ENCODE data around the gene PRDM16.

Gene PRDM16

DNA sequence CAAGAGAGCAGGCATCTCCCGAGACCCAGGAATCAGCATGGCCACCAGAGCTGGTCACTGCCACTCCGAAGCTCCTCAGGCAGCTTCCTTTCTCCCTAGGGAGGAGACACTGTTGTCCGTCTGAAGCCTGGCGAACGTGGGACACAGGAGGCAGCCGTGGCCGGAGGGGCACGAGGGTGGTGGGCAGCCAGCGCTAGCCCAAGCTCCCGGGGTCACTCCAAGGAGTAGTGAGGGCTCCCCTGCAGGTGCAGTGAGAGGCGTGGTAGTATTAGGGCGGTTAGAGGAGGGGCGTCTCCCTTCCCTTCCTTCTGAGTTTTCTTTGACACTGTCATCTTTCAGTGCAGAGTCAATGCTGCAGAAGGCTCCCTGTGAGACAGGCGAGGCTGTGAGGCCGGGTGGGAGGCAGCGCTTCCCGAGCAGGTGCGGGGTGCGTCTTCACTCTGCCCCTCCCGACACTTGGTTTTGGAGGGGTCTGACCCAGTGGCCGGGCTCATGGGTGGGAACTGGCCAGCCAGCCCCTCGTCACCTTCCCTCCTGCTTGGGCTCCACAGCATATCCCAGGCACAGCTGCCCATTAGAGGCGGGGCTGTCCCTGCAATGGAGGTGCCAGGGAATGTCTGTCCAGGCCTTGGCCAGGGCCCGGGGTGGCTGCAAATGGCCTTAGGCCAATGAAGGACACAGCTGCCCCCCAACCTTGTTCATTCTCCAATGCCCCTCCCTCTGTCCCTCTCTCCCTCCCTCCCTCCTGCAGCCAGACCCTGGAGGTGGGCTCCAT is 213.8 kb downstream of the PRDM16 start:
- in situ Hi-C loops (cut with HindIII; ENCODE audit: low sequenced_read_pairs), result loop anchor here (10.0 kb wide), 1 partner anchor 858 kb away; no protein-coding TSS in a partner anchor

DNA sequence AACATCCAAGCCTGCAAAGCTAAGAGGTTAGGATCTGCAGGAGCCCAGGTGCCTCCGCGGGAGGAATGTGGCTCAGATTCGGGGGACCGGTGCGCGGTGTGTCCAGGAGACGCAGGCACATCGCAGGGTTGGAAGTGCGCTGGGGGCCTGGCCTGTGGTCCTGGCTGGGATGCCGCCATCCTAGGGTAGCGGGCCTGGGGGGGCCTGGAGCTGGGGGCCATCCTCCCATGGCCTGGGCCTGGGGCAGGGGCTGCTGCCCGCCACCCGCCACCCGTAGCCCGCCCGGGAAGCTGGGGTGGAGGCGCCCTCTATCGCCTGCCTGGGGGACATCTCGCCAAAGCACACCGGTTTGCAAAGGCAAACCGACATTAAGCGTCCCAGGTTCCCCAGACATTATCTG is 214.8 kb downstream of the PRDM16 start:
- in situ Hi-C loops (cut with HindIII; ENCODE audit: low sequenced_read_pairs), result loop anchor here (10.0 kb wide), 1 partner anchor 859 kb away; no protein-coding TSS in a partner anchor

DNA sequence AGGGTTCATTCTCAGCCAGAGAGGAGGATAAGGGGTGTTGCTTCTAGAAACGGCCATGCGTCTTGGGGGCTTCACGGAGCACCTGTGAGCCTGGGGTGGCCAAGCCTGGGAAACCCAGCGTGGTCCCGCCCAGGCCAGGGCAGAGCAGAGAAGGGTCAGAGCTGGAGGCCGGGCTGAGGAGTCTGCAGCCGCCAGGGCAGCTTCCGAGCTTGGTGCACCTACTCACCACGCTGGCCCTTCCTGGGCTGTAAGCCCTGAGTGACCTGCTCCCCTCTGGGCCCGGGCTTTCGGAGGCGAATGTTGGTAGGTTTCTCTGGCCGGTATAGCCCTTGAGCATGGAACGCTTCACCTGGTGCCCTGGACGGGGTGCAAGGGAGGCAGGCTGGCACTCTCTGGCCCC is 215.7 kb downstream of the PRDM16 start:
- in situ Hi-C loops (cut with HindIII; ENCODE audit: low sequenced_read_pairs), result loop anchor here (10.0 kb wide), 1 partner anchor 860 kb away; no protein-coding TSS in a partner anchor

DNA sequence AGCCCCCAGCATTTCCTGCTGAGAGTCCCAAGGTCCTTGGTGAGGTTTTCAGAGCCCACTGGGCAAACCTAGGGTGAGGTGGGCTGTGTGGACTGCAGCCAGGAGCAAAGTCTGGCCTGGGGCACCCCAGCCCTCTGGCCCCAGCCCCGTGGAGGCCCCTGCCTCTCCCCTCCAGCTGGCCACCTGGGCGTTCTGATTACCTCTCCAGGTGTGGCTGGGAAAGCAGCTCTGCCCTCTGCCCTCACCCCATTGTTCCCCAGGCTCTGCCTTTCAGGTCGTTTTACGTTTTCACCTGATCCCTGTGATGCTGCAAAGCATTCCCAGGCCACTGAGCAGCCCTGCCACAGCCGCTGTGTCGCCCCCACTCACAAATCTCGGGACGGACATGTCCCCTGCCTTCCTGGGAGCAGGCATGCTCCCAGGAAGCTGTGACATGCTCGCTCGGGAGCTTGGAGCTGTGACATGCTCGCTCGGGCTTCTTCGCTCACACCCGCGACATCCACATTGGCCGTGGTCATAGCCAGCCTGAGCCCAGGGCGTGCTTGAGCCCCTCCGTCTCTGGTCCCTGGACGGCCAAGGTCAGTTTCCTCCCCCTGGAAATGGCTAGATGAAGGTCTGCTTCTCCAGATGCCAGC is 216.2 kb downstream of the PRDM16 start:
- in situ Hi-C loops (cut with HindIII; ENCODE audit: low sequenced_read_pairs), result loop anchor here (10.0 kb wide), 1 partner anchor 860 kb away; no protein-coding TSS in a partner anchor

DNA sequence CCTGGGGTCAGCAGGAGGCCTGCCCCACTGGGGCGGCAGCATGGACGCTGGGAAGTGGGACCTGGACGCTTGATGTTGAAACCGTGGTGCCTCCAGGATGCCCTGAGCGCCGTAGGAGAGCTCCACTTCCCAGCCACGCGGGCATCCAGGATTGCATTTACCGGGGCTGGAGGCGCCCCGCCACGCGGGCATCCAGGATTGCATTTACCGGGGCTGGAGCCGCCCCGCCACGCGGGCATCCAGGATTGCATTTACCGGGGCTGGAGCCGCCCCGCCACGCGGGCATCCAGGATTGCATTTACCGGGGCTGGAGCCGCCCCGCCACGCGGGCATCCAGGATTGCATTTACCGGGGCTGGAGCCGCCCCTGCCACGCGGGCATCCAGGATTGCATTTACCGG is 218.1 kb downstream of the PRDM16 start:
- in situ Hi-C loops (cut with HindIII; ENCODE audit: low sequenced_read_pairs), result loop anchor here (10.0 kb wide), 1 partner anchor 862 kb away; no protein-coding TSS in a partner anchor

DNA sequence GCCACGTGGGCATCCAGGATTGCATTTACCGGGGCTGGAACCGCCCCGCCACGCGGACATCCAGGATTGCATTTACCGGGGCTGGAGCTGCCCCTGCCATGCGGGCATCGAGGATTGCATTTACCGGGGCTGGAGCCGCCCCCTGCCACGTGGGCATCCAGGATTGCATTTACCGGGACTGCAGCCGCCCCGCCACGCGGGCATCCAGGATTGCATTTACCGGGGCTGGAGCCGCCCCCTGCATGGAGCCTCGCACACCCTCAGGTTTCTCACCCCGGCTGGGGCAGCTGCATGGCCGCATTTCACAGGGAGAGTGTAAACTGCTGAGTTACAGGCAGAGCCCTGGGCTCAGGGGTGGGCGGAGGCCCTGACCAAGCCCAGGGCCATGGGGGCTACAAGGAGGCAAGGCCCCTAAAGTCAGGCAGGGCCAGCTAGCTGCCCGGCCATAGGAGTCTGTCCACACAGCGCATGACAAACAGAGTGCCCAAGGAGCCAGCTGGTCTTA is 218.7 kb downstream of the PRDM16 start:
- in situ Hi-C loops (cut with HindIII; ENCODE audit: low sequenced_read_pairs), result loop anchor here (10.0 kb wide), 1 partner anchor 863 kb away; no protein-coding TSS in a partner anchor

DNA sequence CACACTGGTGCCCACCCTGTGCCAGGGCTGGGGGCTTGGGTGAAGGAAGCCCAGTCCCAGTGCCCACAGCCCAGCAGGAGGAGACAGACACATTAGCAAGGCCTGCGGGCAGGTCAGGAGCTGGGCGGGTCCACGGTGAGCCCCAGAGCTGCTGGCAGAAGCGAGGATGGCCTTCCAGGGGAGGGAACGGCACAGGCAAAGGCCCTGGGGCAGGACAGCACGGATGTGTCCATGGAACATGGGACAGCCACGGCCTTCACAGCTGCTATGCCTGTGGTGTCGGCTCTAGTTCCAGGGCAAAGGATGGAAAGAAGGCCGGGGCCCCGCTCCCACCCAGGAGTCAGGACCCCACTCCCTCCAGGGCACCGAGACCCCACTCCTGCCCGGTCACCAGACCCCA is 220.5 kb downstream of the PRDM16 start:
- in situ Hi-C loops (cut with HindIII; ENCODE audit: low sequenced_read_pairs), result loop anchor here (10.0 kb wide), 1 partner anchor 865 kb away; no protein-coding TSS in a partner anchor

DNA sequence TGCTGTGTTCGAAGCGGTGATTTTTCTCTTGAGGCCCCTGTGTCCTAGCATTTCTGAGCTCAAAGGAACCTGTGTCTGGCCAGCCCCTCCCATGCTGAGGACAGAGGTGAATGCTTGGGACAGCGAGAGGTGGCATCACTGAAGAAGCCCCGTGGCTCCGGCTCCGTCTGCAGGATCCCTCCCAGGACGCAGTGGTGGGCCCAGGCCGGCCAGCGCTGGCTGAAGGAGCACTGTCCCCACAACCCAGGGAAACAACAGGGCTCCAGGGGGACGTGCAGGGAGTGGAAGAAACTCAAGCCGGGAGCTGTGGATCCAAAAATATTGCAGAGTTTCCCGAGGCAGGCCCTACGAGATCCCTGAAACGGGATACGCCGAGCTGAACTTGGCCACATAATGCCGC is 221.4 kb downstream of the PRDM16 start:
- in situ Hi-C loops (cut with HindIII; ENCODE audit: low sequenced_read_pairs), result no loop called here

DNA sequence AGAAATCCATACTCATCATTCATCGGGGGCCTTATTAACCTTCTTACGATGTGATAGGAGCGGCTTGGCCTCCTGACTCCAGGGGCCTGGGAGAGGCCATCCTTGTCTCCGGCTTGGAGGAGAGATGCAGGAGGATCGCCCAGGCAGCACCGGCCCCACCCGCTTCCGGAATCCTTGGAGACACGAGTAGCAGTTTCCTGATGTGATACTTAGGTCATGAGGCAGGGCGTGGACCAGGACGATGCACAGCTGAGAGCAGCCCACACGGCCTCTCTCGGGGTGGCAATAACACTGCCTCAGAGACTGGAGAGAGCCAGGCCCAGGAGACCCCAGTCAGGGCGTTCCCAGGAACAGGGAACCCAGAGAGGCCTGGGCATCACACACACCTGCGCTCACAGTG is 221.9 kb downstream of the PRDM16 start:
- in situ Hi-C loops (cut with HindIII; ENCODE audit: low sequenced_read_pairs), result no loop called here

DNA sequence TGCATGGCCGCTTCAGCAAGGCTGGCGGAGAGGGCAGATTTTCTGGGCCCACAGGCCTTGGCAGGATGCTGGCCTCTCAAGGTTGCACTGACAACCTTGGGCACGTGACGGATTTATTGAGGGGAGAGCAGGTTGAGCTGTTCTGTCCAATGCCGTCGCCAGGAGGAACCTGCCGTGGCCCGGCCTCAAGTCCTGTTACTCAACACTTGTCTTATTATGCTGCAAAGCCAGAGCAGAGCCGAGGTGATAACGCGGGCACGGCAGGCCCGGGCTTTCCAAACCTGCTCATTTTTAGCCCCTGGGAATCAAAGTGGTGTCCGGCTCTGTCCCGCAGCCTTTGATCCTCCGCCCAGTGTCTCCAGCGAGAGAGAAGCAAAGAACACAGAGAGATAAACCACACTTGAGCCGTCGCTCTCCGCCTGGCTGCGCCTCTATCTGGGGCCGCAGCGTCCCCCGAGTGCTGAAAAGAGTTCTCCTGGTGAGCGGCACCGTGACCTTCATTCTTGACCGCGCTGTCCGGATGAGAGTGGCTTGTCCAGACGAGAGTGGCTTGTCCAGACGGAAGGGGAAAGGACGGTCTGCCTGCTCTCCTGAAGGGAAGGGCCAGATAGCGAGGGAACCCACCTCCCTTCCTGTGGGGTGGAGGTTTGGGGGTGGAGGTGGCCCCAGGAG is 223.2 kb downstream of the PRDM16 start:
- in situ Hi-C loops (cut with HindIII; ENCODE audit: low sequenced_read_pairs), result no loop called here

DNA sequence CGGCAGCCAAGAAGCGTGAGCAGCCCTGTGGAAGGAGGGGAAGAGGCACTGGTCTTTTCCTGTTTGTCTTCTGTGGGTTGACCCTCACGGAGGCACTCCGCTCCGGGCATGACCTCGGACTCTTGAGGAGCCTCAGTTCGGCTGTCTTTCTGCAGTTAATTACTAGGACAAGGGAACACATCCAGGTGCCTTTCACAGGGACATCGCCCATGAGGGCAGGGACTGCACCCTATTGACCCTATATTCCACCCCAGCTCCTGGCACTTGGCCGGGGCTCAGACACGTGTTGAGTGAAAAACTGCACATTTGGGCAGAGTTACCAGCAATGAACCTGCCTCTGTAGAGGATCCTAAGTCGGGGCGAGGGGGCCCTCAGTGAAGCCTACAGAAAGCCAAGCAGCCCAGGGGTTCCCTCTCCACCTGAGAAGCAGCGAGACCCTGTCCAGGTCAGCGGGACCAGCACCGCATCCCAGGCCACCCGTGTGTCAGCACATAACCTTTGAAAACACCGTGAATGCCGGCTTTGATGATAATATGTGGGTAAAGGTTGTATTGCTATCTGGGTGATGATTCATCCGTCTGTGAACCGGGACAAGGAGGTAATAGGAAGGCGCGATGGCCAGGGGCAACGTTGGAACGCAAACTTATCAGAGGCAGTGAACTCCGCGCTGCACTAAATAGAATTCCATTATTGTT is 224.0 kb downstream of the PRDM16 start:
- in situ Hi-C loops (cut with HindIII; ENCODE audit: low sequenced_read_pairs), result no loop called here

DNA sequence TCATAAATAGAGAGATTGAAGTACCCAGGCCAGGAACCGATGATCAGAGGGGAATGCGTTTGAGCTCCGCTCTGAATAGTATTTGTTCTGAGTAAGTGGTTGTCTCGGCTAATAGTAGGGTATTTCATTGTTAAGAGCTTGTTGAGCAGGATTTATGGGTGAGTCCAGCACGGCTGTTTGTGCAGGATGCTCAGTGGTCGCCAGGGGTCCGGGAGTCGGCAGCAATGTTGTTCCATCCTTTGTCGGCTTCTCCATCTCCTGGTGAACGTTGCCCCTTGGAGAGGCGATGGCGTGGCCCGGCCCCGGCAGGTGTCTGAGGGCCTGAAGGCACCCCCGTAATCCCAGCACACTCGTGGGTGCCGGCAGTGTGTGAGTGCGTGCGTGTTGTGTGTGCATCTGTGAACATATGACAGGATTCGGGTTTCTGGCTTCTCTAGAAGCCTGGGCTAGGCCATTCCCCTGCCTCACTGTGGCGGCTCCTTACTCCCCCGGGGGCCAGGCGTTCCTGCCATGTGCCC is 224.6 kb downstream of the PRDM16 start:
- in situ Hi-C loops (cut with HindIII; ENCODE audit: low sequenced_read_pairs), result no loop called here

DNA sequence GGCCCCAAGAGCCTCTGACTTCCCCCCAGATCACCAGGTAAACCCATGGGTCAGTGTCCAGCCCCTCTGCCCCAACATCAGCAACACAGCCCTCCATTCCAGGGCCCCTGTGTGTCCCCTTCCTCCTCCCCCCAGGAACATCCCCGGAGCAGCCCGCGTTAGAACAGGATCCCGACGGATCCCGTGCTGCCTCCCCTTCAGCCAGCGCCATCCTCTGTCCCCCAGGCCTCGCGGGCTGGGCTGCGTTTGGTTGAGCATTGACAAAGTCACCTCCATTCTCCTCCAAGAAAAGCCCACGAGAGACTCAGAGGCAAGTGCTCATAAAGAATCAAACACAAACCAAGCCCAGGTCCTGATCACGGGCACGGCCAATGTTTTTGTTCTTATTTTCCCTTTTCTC is 225.4 kb downstream of the PRDM16 start:
- in situ Hi-C loops (cut with HindIII; ENCODE audit: low sequenced_read_pairs), result no loop called here

DNA sequence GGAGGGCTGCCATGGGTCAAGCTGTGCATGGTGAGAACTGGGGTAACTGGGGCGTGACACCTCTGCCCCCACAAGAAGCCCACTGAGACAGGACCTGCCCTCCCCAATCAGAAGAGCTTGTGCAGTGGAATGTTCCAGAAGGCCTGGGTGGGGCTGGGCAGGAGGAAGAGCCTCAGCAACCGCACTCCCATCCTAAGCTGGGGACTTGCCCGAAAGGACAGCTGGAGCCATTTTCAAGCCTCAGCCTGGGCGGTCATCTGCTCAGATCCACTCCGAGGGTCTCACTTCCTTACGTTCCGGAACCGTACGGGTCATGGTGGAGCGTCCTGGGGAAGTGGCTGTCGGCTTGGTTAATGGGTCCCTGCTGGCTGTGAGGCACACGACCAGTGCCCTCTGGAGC is 226.8 kb downstream of the PRDM16 start:
- in situ Hi-C loops (cut with HindIII; ENCODE audit: low sequenced_read_pairs), result no loop called here

DNA sequence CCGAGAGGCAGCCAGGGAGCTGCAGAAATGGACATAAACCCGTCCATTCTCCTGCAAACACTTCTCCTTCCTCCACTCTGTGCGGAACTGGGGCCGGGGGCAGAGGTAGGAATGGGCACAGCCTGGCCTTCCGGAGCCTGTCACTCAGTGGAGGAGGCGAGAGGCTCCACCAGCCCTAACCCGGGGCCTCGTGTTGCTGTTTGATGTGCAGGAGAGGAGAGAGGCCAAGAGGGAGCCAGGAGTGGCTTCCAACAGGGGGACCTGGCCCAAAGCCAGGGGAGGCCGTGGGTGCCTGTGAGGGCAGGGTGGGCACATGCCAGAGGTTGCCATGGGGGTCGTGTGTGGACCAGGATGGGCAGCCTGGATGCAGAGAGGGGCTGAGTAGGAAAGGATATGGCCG is 227.3 kb downstream of the PRDM16 start:
- in situ Hi-C loops (cut with HindIII; ENCODE audit: low sequenced_read_pairs), result no loop called here

DNA sequence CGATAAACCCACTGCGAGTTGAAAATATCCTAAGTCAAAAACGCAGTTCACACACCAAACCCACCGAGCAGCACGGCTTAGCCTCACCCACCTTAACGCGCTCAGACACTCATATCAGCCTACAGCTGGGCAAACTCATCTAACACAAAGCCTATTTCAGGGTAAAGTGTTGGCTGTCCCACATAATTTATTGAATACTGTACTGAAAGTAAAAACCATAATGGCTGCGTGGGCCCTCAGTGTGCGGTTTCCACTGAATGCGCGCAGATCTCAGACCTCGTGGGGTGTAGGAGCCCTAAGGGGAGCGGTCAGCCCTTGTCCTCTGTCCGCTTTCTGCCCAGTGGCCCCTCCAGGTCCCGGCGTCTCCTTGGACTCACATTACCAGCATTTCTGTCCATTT is 227.8 kb downstream of the PRDM16 start:
- in situ Hi-C loops (cut with HindIII; ENCODE audit: low sequenced_read_pairs), result no loop called here

DNA sequence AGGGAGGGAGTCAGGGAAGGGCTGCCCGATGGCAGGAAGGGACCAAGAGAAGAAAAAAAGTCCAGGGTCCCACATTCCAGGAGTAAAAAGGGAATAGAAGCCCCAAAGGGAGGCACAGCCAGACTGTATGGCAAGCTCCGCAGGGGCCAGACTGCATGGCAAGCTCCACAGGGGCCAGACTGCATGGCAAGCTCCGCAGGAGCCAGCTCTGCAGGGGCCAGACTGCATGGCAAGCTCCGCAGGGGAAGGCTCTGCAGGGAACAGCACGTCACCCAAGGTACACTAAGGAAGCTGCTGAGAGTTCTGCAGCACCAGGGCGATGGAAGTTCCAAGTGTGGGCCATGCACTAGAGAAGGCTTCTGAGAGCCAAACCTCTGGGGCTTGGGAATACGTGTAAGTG is 228.8 kb downstream of the PRDM16 start:
- in situ Hi-C loops (cut with HindIII; ENCODE audit: low sequenced_read_pairs), result no loop called here

DNA sequence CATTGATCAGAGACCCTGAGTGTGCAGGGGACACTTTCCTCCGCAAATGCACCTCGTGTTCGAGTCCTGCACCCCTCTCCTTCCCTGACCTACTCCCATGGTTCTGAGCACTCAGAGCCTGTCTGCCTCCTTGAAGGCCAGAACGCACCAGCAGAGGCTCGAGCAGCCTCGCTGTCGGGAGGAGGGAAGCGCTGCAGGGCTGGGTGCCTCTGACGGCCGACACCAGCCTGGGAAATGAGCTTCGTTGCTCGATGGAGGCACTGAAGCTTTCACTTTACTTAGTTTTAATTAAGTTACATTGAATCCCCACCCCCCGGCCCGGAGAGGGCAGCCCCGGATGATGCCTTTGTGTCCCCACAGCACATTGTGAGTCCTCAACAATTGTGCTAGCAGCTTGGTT is 229.2 kb downstream of the PRDM16 start:
- in situ Hi-C loops (cut with HindIII; ENCODE audit: low sequenced_read_pairs), result no loop called here

DNA sequence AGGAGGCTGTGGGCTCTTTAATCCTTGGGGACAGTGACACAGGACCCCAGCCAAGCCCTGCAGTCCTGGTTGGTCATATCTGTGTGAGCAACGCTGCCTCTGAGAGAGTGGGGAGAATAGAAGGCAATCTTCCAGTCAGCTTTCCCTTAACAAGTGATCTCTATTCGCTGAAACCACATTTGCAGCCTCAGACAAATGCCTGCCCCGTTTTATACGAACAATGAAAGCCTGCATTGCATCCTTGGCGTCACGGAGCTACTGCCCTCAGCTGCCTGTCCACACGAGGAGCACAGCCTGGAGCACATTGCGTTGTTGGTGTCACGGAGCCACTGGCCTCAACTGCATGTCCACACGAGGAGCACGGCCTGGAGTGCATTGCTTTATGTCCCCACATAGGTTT is 235.2 kb downstream of the PRDM16 start:
- in situ Hi-C loops (cut with HindIII; ENCODE audit: low sequenced_read_pairs), result no loop called here

DNA sequence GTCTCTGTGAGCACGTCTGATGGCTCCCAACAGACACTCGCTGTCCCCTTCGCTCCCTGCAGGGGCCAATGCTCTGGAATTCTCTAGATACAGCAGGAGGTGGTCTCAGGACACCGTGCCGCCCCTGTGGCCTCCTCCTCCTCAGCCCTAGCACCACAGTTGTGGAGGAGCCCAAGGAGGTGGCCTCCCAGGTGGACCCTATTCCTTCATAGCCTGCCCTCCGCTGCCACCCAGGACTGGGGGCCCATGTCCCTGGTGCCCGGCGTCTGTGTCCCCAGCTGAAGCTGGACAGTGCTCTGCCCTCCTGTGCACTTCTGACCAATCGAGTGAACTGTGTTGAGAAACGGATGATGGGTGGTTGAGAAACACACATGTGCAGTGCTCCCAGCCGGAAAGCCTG is 235.7 kb downstream of the PRDM16 start:
- in situ Hi-C loops (cut with HindIII; ENCODE audit: low sequenced_read_pairs), result no loop called here

DNA sequence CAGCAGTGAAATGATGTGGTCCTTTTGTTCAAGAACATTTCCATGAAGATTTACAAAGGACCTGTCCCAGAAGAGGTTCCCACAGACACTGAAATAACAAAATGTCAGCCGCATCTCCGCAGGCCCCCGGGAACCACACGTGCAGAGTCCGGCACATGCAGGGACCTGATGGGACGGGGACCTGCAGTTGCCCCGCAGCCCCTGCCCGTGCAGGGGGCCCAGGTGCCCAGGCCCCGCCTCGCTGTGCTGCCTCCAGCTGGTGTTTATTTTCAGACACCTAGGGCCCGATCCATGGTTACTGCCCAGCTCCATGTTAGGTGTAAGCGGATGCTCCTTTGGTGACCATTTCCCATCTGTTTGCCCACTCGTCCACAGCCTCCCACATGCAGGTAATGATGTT is 236.2 kb downstream of the PRDM16 start:
- in situ Hi-C loops (cut with HindIII; ENCODE audit: low sequenced_read_pairs), result no loop called here
